HG02763 (cell line): ENCODE results near the gene POLE.
"Not testable (repeated sequence)": the region's sequence is repeated elsewhere in the genome, so short reads cannot be mapped to it uniquely, and the experiment has no call there.

Source experiments
- ATAC-seq: cut with Tn5 transposase; IDR thresholded peaks from one replicate; pipeline ENCODE4 v1.9.1; 2021; ENCODE audit warnings: mild to moderate bottlenecking, moderate library complexity; ENCODE audit not compliant: unreplicated experiment

POLE gene

GRCh38 chr12:132601171-132601883 lies 85.8 kb downstream of the POLE start:
- no peak for ATAC-seq

DNA sequence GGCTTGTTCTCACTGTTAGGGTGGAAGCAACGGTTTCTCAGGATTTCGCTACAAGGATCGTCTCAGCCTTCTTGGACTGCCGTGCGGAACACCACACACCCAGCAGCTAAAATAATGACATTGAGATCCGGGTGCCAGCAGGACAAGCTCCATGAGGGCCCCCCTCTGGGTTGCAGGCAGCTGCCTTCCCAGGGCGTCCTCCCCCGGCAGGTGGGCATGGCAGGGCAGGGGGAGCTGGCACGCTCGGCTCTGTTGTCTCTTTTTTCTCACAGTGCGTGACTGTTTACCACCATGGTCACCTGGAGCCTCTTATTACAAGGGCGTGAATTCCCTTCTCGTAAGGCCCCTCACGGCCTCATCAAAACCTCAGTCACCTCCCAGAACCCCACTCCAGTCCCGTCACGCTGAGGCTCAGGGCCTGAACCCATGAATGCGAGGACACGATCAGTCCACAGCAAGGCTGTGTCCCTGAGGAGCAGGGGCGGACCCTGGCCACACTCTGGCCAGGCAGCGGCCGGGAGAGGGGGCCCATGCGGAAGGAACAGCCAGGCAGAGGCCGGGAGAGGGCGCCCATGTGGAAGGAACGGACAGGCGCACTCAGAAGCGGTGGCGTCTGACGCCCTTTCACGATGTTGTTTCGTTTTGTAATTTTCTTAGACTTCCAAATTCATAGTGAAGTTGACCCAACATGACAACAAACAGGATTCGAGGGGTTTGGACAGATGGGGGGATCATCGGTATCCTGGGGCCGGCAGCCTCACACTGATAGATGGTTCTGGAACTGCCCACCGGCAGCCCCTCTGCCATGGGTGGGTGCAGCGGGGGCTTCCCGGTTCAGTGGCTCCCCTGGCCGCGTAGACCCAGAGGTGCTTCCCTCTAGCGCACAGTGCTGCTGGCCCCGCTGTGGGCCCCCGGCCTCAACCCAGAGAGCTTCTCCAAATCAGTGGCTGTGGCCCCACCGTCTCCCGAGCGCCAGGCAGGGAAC lies 86.8 kb downstream of the POLE start:
- ATAC-seq, result no peak

GRCh38 chr12:132599502-132599901 lies 87.6 kb downstream of the POLE start:
- not testable (repeated sequence) for ATAC-seq

- no peak for ATAC-seq
These were observed 89.5 kb downstream of the POLE start for GRCh38 chr12:132597333-132598316.

DNA sequence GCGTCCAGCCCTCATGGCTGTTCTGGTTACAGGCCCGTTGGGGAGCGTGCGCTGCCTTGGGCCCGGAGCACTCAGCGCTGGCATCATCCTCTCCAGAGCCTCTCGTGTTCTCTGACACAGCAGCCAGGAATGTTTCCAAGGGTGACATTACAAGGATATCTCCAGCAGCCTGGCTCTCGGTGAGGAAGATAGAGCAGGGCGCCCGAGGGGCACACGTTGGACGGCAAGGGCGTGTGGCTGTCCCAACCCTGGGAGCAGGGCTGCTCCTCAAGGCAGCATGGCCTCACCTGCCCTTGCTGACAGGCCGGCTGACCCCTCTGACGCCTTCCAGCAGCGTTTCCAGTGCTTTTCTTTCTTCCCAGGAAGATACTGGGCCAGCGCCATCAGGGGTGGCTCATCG lies 91.1 kb downstream of the POLE start:
- ATAC-seq, result no peak

- ATAC-seq, result no peak
These were observed 92.0 kb downstream of the POLE start for GRCh38 chr12:132595183-132595582.

- ATAC-seq, result no peak
These were observed 93.2 kb downstream of the POLE start for GRCh38 chr12:132593938-132594358.

DNA sequence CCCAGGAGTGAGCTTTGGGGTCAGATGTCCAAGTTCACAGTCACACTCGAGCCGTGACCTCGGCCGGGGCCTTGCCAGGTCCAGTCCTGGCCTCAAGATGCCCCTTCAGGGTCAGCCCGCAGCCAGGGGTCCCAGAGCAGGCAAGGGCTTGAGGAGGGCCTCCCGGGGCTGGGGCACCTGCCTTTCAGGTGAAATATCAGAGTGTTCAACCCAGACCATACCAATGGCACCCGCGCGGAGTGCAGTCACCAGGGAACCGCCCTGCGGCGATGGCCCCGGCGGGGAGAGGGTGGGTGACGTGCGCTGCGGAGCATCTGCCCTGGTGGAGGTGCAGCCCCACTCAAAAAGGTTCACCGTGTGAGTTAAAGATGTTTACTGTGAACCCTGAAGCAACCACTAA lies 93.6 kb downstream of the POLE start:
- ATAC-seq, result no peak

GRCh38 chr12:132593071-132593470 lies 94.1 kb downstream of the POLE start:
- no peak for ATAC-seq

- no peak for ATAC-seq
These were observed 94.7 kb downstream of the POLE start for GRCh38 chr12:132592282-132592970.

DNA sequence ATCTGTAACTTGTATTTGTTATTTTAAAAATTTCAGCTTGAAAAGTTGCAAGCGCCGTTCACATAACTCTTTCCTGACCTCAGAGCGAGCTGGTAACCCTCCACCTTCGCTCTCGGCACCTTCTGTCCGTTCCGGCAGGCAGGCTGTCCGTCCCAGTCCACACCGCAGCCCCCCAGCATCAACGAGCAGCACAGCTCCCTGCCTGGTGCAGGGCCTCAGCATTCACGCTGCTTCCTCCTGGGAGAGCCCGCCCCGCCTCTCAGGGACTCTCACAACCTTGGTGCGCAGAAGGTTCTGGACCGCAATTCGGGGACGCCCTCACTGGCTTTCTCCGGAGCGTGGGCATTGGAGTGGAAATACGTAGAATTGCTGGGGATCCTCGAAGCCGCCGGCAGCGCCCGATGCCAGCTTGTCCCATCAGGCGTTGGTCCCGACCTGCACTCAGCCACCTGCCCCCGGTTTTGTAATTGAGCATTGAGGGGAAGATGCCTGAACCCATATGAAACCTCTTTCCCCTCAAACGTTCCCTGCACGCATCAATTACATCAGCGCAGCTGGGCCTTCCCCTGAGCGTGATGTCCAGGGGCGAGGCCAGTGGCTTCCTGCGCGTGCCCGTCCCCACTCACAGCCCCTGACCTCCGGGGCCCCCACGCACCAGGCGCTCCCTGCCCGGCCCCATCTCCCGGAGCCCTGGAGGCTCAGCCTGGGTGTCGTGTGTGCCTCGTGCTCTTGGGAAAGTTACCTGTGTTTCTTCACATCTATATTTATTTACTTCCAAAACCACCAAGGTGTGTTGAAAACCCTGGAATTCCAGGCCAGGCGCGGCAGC lies 95.8 kb downstream of the POLE start:
- ATAC-seq, result no peak

GRCh38 chr12:132588821-132589669 lies 98.1 kb downstream of the POLE start:
- no peak for ATAC-seq

GRCh38 chr12:132588319-132588718 lies 98.8 kb downstream of the POLE start:
- no peak for ATAC-seq

DNA sequence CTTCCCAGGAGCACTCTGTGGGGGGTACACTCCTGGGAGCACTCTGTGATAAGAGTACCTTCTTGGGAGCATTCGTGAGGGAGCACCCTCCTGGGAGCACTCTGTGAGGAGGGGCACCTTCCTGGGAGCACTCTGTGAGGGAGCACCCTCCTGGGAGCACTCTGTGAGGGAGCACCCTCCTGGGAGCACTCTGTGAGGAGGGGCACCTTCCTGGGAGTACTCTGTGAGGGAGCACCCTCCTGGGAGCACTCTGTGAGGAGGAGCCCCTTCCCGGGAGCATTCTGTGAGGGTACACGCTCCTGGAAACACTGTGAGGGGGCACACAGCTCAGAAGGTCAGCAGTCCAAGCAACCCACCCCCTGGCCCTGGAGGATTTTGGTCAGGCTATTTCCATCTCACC lies 99.4 kb downstream of the POLE start:
- no peak for ATAC-seq

- ATAC-seq, result no peak
These were observed 100.2 kb downstream of the POLE start for GRCh38 chr12:132586929-132587328.

GRCh38 chr12:132585177-132585576 lies 102.0 kb downstream of the POLE start:
- no peak for ATAC-seq

DNA sequence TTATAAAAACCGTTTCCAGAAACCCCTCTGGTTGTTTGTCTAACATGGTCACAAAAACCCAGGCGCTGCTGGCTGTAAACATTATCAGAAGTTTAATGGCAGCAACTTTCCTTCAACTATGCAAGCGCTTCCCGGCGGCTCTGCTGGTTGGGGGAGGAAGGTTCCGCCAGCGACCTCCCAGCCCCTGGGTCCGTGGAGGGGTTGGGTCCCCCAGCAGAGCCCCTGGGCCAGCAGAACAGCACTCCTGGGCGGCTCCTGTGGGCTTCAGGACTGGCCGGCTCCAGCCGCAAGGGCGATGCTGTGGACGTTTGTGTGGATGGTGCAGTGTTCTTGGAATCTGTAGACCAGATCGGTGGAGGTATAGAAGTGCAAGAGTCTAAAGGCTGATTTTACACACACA lies 102.7 kb downstream of the POLE start:
- no peak for ATAC-seq

DNA sequence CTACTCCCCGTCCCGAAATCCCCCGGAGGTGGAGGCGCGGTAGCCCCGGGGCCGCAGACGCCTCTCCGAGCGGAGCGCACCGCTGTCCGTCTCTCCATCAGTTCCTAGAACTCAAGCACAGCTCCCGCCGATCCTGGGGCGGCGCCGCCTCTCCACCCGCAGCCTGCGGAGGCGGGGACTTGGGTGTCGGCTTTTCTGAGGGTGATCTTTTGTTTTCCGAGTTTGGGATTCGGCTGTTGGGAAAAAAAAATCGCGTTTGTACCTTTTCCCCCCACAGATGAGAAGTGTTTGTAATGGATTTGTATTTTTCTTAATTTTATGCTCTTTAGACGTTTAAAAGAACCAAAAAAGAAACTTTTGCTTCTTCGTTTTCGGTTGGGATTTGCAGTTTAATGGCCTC lies 103.4 kb downstream of the POLE start:
- ATAC-seq, result no peak

- no peak for ATAC-seq
These were observed 103.8 kb downstream of the POLE start for GRCh38 chr12:132583411-132583710.
